Loucy (cell line): ENCODE results near the gene TP53TG5.

Experiments used
- H2AFZ ChIP-seq: fragments of 200-600 bp; sonication (generic); 2 replicates; pipeline ENCODE4 v1.6.0; 2016; ENCODE audit warnings: antibody characterized with exemption, mild to moderate bottlenecking, low read length, moderate library complexity
- H3F3A ChIP-seq: fragments of 200-600 bp; 2 replicates; pipeline ENCODE4 v1.6.0; 2016; ENCODE audit warnings: antibody characterized with exemption, low read depth, mild to moderate bottlenecking
- H3K27me3 ChIP-seq: fragments of 200-600 bp; sonication (generic); 2 replicates; pipeline ENCODE4 v1.6.1; 2014; ENCODE audit warnings: low read length, mild to moderate bottlenecking; ENCODE audit not compliant: insufficient read depth, poor library complexity, severe bottlenecking
- H3K36me3 ChIP-seq: fragments of 200-600 bp; sonication (generic); 2 replicates; pipeline ENCODE4 v1.6.1; 2016; ENCODE audit warnings: low read length; ENCODE audit not compliant: insufficient read depth
- H3K4me1 ChIP-seq: fragments of 200-600 bp; sonication (generic); 2 replicates; pipeline ENCODE4 v1.5.1; 2014; ENCODE audit warnings: low read length, mild to moderate bottlenecking; ENCODE audit not compliant: insufficient read depth, poor library complexity, severe bottlenecking
- H3K4me2 ChIP-seq: fragments of 200-600 bp; sonication (generic); 2 replicates; pipeline ENCODE4 v1.6.0; 2014; ENCODE audit warnings: antibody characterized with exemption, low read length, low read depth, mild to moderate bottlenecking; ENCODE audit not compliant: poor library complexity, severe bottlenecking
- H3K4me3 ChIP-seq: fragments of 200-600 bp; sonication (generic); 2 replicates; pipeline ENCODE4 v1.5.1; 2014; ENCODE audit warnings: low read length, mild to moderate bottlenecking, mixed read lengths; ENCODE audit not compliant: poor library complexity, severe bottlenecking
- H3K79me2 ChIP-seq: fragments of 200-600 bp; sonication (generic); 2 replicates; pipeline ENCODE4 v1.6.1; 2014; ENCODE audit warnings: low read length; ENCODE audit not compliant: insufficient read depth
- H3K9ac ChIP-seq: fragments of 200-600 bp; sonication (generic); 2 replicates; pipeline ENCODE4 v1.6.0; 2014; ENCODE audit warnings: mild to moderate bottlenecking, low read depth, low read length, moderate library complexity; ENCODE audit not compliant: poor library complexity, severe bottlenecking
- H3K9me2 ChIP-seq: fragments of 200-600 bp; sonication (generic); replicated peaks from 2 replicates; pipeline ENCODE4 v1.6.1; 2016; ENCODE audit warnings: low read depth, low read length, mixed read lengths
- H3K9me3 ChIP-seq: fragments of 200-600 bp; sonication (generic); 2 replicates; pipeline ENCODE4 v1.6.1; 2014; ENCODE audit warnings: mild to moderate bottlenecking, antibody characterized with exemption, low read length, low read depth; ENCODE audit not compliant: insufficient read depth
- H4K20me1 ChIP-seq: fragments of 200-600 bp; sonication (generic); 2 replicates; pipeline ENCODE4 v1.6.0; 2014; ENCODE audit warnings: antibody characterized with exemption, low read length, mild to moderate bottlenecking; ENCODE audit not compliant: insufficient read depth, poor library complexity, severe bottlenecking
- CTCF ChIP-seq: fragments of 200-600 bp; sonication (generic); conservative IDR thresholded peaks from 2 replicates; pipeline ENCODE4 v1.5.1; 2014; ENCODE audit warnings: mild to moderate bottlenecking, antibody characterized with exemption, low read length
- EZH2phosphoT487 ChIP-seq: fragments of 200-600 bp; IDR thresholded peaks from 2 replicates; pipeline ENCODE4 v1.6.1; 2018; ENCODE audit warnings: antibody characterized with exemption, mild to moderate bottlenecking, moderate library complexity, borderline replicate concordance

TP53TG5 gene

DNA sequence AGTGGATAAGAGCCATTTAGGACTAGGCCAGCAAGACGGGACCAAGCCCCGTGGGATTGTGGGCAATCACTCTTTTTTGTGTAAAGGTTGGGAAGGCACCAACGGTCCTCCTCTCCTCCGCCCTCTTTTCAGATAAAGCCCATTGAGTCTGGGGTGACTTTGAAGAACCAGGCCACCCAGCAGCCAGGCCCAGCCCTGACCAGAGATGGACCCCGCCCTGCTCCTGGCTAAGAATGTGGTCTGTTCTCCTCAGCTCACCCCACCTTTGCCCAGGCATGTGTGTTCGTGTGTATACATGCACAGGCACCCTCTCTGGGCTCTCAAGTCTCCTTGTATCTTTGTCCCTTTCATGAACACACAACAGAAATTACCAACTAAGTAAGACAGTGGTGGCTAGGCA is 39.0 kb downstream of the TP53TG5 start:
- H2AFZ ChIP-seq = no peak overlapping the region
- H3K4me1 ChIP-seq = peaks cover 9% of the 10 kb centered on the region
- no peak overlapping the region for H3K4me2 ChIP-seq
- H3K9me3 ChIP-seq = no peaks in the 10 kb centered on the region
- no peaks in the 10 kb centered on the region for H3K36me3 ChIP-seq
- no peak overlapping the region for H3K4me3 ChIP-seq
- no peaks in the 10 kb centered on the region for H3K79me2 ChIP-seq
- TF ChIP-seq CTCF = no peak
- no peak for TF ChIP-seq EZH2phosphoT487
- no peaks in the 10 kb centered on the region for H3K27me3 ChIP-seq
- H3F3A ChIP-seq = no peaks in the 10 kb centered on the region
- no peaks in the 10 kb centered on the region for H4K20me1 ChIP-seq
- no peak overlapping the region for H3K9ac ChIP-seq
- no peaks in the 10 kb centered on the region for H3K9me2 ChIP-seq

- no peak for TF ChIP-seq EZH2phosphoT487
- no peak for TF ChIP-seq CTCF
- Histone ChIP-seq H4K20me1 (no peaks in the 10 kb centered on the region), H3K9me3 (no peaks in the 10 kb centered on the region), H3K4me3 (no peak overlapping the region), H3F3A (no peaks in the 10 kb centered on the region), H3K79me2 (no peaks in the 10 kb centered on the region), H3K36me3 (no peaks in the 10 kb centered on the region), H2AFZ (no peak overlapping the region), H3K9me2 (no peaks in the 10 kb centered on the region), H3K4me1 (peaks cover 5% of the 10 kb centered on the region), H3K9ac (no peak overlapping the region), H3K4me2 (no peak overlapping the region), H3K27me3 (no peaks in the 10 kb centered on the region)
These were observed 39.7 kb downstream of the TP53TG5 start for GRCh38 chr20:45338121-45339030.

DNA sequence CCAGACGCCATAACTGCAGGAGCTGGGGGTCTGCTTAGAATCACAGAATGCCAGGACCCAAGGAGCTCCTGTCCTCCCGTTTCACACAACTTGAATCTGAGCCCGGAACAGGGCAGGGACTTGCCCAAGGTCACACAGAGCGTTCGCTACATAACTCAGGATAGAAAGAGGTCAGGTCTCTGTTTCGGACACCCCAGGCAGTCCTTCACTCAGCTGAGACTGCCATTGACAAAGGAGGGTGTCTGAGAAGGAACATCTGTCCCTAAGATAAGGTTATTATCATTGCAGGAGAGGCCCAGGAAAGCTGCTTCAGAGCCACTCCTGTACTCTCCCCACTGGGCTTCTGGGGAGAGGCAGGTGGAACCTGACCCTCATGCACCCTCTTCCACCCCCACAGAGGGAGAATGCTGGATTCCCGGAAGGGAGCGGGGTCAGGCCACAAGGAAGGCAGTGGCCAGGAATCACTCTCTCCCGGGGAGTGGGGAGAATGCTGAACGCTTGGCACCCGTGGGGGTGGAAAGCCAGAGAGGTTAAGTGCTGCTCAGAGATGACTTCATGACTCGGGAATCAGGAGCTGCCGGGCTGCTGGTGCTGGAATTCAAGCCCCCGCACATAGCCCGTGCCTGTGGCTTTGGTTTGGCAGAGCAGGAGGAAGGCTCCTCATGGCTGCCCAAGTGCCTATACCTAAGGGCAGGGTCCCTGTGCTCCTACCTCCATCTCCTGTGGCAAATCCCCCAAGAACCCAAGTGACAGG is 40.6 kb downstream of the TP53TG5 start:
- Histone ChIP-seq H3F3A (no peaks in the 10 kb centered on the region), H3K9me3 (no peaks in the 10 kb centered on the region), H3K4me3 (no peak overlapping the region), H3K4me2 (no peak overlapping the region), H3K27me3 (no peaks in the 10 kb centered on the region), H3K4me1 (peaks cover 5% of the 10 kb centered on the region), H2AFZ (no peak overlapping the region), H4K20me1 (no peaks in the 10 kb centered on the region), H3K9me2 (no peaks in the 10 kb centered on the region), H3K36me3 (no peaks in the 10 kb centered on the region), H3K9ac (no peak overlapping the region), H3K79me2 (no peaks in the 10 kb centered on the region)
- TF ChIP-seq CTCF = no peak
- no peak for TF ChIP-seq EZH2phosphoT487
